CD4-positive, alpha-beta T cell treated with Interferon alpha-2 for 1 hour (primary cell): Measurements from ENCODE around the gene CCDC183.
"Not testable (repeated sequence)": the region's sequence is repeated elsewhere in the genome, so short reads cannot be mapped to it uniquely, and the experiment has no call there.

Experiments used
- DNase-seq, 2 donors: peaks; one replicate each; pipeline ENCODE4 v3.0.0-alpha.2; 2020 to 2022

The CCDC183 gene

DNA sequence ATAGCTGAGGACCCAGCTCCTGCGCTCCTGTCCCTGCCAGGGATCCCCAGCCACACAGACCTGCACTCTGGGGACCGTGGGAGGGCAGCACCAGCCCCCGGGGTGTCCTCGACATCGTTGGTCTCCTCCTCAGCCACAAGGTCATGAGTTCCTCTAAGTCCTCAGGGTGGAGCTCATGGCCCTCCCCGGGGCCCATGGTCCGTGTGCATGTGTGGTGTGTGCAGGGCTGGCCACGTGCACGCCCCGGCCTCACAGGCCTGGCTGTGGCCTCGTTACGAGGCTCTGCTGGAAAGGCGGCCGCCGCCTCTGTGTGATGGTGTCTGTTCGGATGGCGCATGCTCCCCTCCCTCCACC lies 30.0 kb downstream of the CCDC183 start:
- no peak for DNase-seq

DNA sequence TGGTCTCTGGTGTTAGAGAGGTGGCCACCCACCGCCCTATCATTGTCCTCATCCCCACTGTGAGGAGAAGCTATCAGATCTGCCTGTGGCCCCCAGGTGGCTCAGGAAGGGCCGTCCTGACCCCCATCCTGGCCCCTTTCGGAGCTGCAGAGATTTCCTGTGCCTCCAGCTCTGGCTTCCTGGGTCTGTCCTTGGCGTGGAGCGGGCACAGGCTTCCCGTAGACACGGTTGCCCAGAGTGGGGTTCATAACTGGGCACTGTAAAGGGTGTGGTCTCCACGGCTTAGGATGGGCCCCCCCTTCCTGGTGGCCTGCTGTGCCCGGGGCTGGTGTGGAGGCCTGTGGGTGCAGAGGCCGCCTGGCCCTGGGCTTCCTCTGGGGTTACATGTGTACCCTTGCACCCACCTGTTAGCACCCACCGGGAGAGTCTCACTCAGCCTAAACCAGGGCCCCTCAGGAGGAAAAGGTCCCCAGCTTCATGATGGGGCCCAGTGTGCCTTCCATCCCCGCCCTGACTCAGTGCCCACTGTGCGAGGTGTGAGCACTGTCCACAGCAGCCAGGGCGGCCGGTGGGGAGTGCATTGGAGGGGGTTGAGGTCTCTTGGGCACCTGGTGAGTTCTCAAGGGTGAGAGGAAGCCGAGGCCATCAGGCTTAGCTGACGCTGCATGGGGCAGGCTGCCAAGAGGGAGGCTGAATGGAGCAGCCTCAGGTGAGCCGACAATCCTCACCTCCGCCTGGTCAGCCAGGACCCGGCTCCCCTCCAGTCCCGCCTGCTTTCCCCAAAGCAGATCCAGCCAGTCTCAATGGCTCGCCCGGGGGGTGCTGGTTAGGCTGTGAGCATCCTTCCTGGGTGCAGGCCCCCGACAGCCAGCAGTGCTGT lies 30.8 kb downstream of the CCDC183 start:
- no peak for DNase-seq

DNA sequence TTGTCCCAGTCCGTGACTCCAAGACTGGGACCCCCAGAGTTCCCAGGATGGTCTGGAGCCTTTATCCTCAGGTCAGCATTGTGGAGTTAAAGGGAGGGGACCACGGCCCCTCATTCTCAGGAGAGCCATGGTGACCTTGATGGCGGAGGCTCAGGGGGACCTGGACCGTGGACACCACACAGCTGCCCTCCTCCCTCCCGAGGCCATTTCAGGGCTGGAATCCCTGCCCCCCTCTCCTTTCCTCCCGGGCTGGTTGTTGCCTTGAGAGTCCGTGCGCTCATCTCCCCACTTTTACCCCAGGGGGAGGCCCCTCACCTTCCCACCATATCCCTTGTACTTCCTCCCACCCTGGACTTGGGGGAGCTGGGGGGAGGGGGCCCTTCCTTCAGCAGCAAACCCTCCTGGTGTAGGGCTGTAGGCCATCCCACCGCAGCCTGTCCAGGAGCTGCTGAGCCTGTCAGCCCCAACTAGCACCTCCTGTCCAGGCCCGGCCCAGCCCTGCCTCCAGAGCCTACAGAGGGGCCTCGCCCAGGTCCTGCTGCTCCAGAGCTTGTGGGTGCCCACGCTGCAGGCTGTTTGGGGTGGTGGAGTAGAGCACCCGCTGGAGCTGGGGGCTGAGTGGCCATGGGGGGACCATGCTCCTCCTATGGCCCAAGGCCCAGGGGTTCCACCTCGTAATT lies 31.8 kb downstream of the CCDC183 start:
- no peak for DNase-seq

- no peak for DNase-seq
Measured at GRCh38 chr9:136828474-136829140, 32.5 kb downstream of the CCDC183 start.

GRCh38 chr9:136829412-136829811 lies 33.3 kb downstream of the CCDC183 start:
- DNase-seq = no peak

DNA sequence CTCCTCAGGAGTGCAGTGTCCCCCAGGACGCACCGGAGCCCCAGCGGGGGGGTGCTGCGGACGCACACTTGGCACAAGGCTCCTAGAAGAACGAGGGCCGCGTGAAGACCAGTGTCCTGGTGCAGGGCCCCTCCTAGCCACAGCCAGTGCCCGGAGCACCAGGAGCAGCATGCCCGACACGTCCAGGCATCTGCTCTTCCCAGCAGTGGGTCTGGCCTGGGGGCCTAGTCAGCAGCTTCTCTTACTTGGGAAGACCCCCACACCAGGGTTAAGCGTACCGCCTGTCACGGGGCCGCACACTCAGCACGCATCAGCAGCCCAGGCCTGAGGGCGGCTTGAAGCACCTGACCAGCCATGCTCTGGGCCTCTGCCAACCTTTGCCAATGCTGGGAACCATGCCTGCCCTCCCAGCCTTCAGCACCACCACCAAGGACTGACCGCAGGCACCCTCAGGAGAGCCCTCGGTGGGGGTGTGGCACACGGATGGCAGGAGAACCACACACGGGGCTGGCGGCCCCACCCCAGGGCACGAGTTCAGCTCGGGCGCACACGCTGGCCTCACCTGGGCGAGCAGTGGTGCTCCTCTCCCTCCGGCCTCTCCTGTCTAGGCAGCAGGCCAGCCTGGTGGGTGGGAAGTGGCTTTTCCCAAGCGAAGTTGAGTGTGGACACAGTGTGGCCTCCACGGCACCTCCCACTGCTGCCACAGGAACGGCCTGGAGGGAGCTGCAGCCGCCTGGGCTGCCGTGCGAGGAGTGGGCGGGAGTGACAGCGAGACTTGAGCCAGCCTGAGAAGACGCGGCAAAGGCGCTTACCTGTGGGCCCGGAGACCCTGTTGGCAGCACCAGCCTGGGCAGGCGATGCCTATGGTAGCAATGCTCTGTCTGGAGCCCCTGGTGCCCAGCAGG lies 34.1 kb downstream of the CCDC183 start:
- no peak for DNase-seq

DNA sequence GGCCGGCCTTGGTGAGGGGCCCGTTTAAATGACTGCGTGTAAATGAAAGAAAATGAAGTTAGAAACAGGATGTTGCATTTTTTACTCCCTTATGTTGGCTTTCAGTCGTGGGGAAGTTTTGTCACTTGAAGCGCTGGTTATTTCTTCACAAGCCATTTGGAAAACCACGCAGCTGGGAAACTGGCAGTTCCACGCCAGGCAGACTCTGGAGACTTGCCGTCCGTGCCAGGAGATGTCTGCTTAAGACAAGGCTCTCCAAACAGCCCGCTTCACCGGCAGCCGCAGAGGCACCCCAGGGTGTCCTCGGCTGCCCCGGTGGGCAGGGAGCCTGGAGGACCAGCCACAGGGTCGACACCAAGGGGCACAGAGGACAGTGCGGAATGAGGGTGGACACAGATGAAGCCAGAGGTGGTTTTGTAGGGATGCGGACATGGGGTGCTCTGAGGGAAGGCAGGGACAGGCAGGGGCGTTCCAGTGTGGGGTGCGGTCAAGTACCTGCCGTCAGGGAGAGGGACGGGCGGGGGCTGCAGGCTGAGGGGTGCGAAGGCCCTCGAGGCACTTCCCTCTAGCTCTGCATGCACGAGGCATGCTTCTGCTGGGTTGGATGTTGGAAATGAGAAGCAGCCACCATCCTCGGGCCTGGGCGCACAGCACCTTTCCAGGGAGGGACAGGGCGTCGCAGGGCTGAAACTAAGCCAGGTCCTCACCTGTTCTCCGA lies 35.0 kb downstream of the CCDC183 start:
- DNase-seq = no peak

- no peak for DNase-seq
Measured at GRCh38 chr9:136831720-136832104, 35.6 kb downstream of the CCDC183 start.

DNA sequence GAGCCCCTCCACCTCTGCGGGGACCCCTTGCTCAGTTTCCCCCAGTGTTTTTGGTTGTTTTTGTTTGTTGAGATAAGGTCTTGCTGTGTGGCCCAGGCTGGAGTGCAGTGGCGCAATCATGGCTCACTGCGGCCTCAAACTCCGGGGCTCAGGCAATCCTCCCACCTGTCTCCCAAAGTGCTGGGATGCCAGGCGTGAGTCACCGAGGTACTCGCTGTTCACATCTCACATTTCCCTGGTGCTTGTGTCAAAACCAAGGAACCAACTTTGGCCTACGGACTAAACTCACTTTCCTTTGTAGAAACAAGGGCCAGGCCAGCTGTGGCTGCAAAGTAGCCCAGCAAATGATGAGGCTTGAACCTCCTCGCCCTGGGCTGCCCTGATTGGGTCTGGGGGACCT lies 36.4 kb downstream of the CCDC183 start:
- no peak for DNase-seq

DNA sequence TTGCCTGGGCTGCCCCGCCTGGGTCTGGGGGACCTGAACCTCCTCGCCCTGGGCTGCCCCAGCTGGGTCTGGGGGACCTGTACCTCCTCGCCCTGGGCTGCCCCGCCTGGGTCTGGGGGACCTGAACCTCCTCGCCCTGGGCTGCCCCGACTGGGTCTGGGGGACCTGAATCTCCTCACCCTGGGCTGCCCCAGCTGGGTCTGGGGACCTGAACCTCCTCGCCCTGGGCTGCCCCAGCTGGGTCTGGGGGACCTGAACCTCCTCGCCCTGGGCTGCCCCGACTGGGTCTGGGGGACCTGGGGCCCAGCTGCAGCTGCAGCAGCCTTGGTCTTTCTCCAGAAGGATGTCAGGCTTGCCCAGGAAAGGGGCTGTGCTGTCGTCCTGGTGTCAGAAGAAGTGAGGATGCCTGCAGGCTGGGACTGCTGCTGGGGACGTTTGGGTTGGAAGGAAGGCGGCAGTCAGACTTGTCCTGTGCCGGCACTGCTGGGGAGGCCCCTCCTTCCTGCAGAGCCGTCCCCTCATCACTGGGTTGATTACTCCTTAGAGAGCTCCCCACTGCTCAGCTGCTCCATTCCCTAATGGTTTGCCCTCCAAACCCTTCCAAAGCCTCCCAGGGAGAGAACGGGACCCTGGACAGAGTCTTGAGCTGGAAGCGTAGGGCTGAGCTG lies 37.4 kb downstream of the CCDC183 start:
- DNase-seq = not testable (repeated sequence)

DNA sequence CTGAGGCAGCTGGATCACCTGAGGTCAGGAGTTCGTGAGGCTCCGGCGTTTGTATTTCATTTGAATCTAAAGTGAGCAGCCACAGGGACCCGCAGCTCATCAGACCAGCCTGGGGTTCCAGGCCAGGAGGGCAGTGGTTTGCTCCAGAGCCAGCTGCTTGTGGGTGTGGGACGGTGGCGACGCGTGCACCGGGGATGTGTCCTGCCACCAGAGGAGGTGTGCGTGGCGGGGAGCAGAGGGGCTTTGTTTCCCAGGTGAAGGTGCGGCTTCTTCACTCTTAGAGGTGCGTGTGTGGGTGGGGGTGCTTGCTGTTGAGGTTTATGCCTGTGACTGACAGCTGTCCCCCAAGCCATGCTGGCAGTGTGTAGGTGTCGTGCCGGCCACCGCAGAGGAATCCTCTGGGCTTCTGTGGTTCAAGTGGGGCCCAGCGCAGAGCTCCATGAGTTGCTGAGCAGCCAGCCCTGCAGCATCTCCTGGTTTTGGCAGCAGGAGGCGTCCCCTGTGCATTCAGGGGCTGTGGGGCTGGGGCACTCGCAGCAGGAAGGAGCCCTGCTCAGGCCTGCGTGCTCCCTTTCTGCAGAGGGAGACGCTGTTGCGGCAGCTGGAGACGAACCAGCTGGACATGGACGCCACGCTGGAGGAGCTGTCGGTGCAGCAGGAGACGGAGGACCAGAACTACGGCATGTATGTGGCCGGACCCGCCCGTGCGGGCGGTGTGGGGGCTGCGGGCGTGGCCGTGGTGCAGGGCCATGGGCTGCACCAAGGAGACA lies 39.2 kb downstream of the CCDC183 start:
- DNase-seq = no peak

DNA sequence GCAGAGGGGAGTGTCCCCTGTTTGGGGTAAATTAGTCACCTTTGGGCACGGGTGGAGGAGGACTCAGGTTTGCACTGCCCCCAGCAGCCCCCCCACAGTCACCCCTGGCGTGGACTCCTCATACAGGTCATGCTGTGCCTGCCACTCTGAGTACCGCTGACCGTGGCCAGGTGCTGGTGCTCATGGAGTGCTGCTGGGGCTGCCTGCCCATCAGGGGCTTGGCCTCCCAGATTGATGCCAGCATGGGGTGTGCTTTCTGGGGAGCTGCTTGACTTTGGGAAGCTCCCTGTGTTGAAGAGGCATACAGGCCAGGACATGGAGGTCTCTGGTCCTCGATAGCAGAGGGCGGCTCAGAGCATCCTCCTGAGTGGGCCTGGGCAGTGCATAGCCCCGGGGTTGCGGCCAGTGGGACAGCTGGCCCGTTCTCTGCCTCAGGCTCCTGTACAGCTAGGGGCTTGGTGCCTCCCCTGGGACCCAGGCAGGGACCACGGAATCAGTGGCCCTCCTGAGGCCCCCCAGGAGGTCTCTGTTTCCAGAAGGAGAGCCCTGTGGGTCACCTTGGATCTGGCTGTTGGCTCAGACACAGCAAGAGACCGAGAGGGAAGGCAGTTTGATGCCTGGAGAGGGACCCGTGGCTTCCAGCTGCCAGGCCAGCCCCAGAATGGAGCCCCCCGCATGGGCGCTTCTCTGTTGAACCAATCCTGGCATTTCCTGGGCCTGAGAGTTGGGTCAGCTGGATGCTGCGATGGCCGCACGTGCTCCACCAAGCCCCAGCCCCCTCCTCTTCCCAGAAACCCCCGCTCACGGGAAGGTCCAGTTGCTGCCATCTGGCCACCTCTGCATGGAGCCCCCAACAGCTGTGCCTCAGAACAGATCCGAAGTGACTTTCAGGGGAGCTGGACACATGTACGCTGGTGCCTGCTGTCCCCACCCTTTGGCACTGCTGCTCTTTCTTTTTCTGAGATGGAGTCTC lies 40.1 kb downstream of the CCDC183 start:
- DNase-seq = no peak

GRCh38 chr9:136837146-136837855 lies 41.2 kb downstream of the CCDC183 start:
- no peak for DNase-seq

DNA sequence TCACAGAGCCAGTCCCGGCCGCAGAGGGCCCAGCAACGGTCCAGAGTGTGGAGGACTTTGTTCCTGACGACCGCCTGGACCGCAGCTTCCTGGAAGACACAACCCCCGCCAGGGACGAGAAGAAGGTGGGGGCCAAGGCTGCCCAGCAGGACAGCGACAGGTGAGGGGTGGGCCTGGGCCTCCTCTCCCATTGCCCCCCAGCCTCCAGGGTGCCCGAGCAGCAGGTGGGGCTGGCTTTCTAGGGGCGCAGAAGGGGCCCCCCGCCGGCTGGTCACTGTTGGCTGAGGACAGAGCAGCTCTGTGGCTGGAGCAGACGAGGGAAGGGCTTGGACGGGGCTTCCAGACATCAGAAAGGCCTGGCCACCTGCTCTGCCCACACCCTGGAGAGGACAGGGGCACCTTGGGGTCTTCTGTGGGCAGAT lies 41.7 kb downstream of the CCDC183 start:
- not testable (repeated sequence) for DNase-seq

- no peak for DNase-seq
Measured at GRCh38 chr9:136838314-136839228, 42.4 kb downstream of the CCDC183 start.

- DNase-seq = no peak
Measured at GRCh38 chr9:136839229-136840139, 43.3 kb downstream of the CCDC183 start.
